Measurements from ENCODE around the gene PCYT2. TPM values are rescaled to one million over a fixed set of nuclear protein-coding genes. Genes with fewer than 3 reads are reported as not detected.

The PCYT2 gene
- total RNA-seq, 1 experiment from 2014 or later = 51.5 TPM

DNA sequence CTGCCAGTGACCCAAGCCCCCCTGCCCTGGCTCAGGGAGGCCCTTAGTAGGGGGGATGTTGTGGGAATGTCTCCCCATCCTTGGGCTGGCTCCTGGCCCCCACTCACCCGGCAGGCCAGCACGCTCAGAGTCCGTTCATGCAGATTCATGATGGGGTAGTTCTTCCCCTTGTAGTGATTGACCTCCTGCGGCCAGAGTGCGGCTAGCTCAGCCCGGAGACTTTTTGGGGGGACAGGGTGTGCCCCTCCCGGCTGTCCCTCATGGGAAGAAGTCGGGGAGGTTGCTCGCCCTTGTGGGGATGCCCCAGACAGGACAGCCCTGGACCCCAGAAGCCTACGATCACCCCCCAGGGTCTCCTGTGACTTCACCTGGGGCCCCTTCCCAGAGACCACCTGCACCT, 5.2 kb downstream of the PCYT2 start:
- ATAC-seq = no peak
- RAD21 ChIA-PET (ENCODE audit: low non-redundant PET in 1 of 2, low total read pairs in 2 of 2, uncharacterized antibody in 2 of 2, unreplicated experiment in 2 of 2) = no interaction called here
- H3K27me3 ChIP-seq (ENCODE audit: insufficient read depth, low read length) = no peaks in the 10 kb centered on the region
- POLR2A ChIA-PET = no interaction called here
- no TSS peak for BruUV-seq (replicated peaks)
- H3K9me2 ChIP-seq (ENCODE audit: insufficient read depth) = no peaks in the 10 kb centered on the region
- no peak overlapping the region for H3K9ac ChIP-seq (ENCODE audit: low read length)
- peaks cover 0 to 13% of the 10 kb centered on the region in 2 experiments; a peak in 2 of 4 replicates for H3K36me3 ChIP-seq (ENCODE audit: control insufficient read depth in 1 of 2, insufficient read depth in 2 of 2, low read length in 2 of 2)
- DNase-seq (ENCODE audit: low read depth, low spot score) = no peak
- CTCF ChIA-PET = no interaction called here
- no peaks in the 10 kb centered on the region for H4K20me1 ChIP-seq (ENCODE audit: insufficient read depth)
- TF ChIP-seq SIN3A (IDR thresholded peaks at IDR 0.05; ENCODE audit: low read depth) = no peak
- intact Hi-C loops (cut with micrococcal nuclease) = no loop called here
- H2AFZ ChIP-seq (ENCODE audit: low read depth, low read length, poor library complexity, severe bottlenecking) = no peak overlapping the region
- no peaks in the 10 kb centered on the region for H3K9me3 ChIP-seq (ENCODE audit: control insufficient read depth in 1 of 2, insufficient read depth in 1 of 2, low read depth in 1 of 2, low read length in 2 of 2)
- H3K4me2 ChIP-seq (ENCODE audit: low read length) = no peak overlapping the region
- H3K27ac ChIP-seq (ENCODE audit: low read depth, low read length) = no peak overlapping the region
- peaks cover 8% of the 10 kb centered on the region; the same call in 1 of the 2 replicates for H3K79me2 ChIP-seq (ENCODE audit: insufficient read depth, low read length)
- no peak overlapping the region for H3K4me3 ChIP-seq (replicated peaks in 1 of 2; ENCODE audit: low read depth in 1 of 2, low read length in 2 of 2)
- peaks cover 7 to 28% of the 10 kb centered on the region in 2 experiments for H3K4me1 ChIP-seq (ENCODE audit: control insufficient read depth in 1 of 2, insufficient read depth in 2 of 2, low read length in 2 of 2)

DNA sequence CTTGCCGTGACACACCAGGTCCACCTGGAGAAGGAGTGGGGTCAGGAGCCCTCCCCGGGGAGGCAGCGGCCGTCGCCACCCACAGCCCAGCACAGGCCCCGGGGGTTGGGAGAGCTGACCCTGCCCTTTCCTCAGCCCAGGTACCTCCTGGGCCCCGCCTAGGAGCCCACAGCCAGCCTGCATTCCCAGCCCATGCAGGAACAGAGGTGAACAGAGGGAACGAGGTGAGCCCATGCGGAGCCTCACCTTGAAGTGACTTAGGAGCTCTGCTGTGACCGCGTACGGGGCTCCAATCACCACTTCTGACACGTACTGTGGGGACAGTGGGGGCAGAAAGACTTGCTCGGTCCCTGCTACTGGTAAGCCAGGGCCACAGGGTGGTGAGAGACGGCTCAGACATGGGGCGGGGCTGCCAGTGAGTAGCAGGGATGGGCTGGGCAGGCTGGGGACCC, 5.7 kb downstream of the PCYT2 start:
- Histone ChIP-seq H3K27ac (ENCODE audit: low read depth, low read length) (no peak overlapping the region), H4K20me1 (ENCODE audit: insufficient read depth) (no peaks in the 10 kb centered on the region), H3K4me1 (ENCODE audit: control insufficient read depth in 1 of 2, insufficient read depth in 2 of 2, low read length in 2 of 2) (peaks cover 6 to 25% of the 10 kb centered on the region in 2 experiments), H3K27me3 (ENCODE audit: insufficient read depth, low read length) (no peaks in the 10 kb centered on the region), H3K9me2 (ENCODE audit: insufficient read depth) (no peaks in the 10 kb centered on the region), H3K9ac (ENCODE audit: low read length) (no peak overlapping the region), H3K9me3 (ENCODE audit: control insufficient read depth in 1 of 2, insufficient read depth in 1 of 2, low read depth in 1 of 2, low read length in 2 of 2) (no peaks in the 10 kb centered on the region), H3K4me2 (ENCODE audit: low read length) (no peak overlapping the region), H3K36me3 (ENCODE audit: control insufficient read depth in 1 of 2, insufficient read depth in 2 of 2, low read length in 2 of 2) (peaks cover 0 to 13% of the 10 kb centered on the region in 2 experiments; a peak in 2 of 4 replicates), H3K79me2 (ENCODE audit: insufficient read depth, low read length) (peaks cover 6% of the 10 kb centered on the region; the same call in 1 of the 2 replicates), H3K4me3 (replicated peaks in 1 of 2; ENCODE audit: low read depth in 1 of 2, low read length in 2 of 2) (no peak overlapping the region), H2AFZ (ENCODE audit: low read depth, low read length, poor library complexity, severe bottlenecking) (no peak overlapping the region)
- intact Hi-C loops (cut with micrococcal nuclease) = no loop called here
- TF ChIP-seq JUND (IDR thresholded peaks at IDR 0.05) (no peak), CBX3 (IDR thresholded peaks at IDR 0.05; ENCODE audit: low read depth) (no peak), YY1 (IDR thresholded peaks at IDR 0.05; ENCODE audit: extremely low read depth, insufficient replicate concordance, low read depth, low read length) (no peak), EGR1 (IDR thresholded peaks at IDR 0.05; ENCODE audit: low read depth) (no peak), ZNF274 (IDR thresholded peaks at IDR 0.05; ENCODE audit: low read depth, low read length) (no peak), POLR2A (IDR thresholded peaks at IDR 0.05; ENCODE audit: borderline replicate concordance, extremely low read depth, insufficient read depth, insufficient read length) (no peak), SP1 (IDR thresholded peaks at IDR 0.05; ENCODE audit: low read depth) (no peak), MAX (IDR thresholded peaks at IDR 0.05) (no peak), FOSL1 (IDR thresholded peaks at IDR 0.05; ENCODE audit: low read depth) (no peak), POLR2AphosphoS5 (IDR thresholded peaks at IDR 0.05; ENCODE audit: low read depth, low read length) (no peak), ZFX (IDR thresholded peaks at IDR 0.05) (no peak), EZH2phosphoT487 (IDR thresholded peaks at IDR 0.05; ENCODE audit: borderline replicate concordance) (no peak), SIN3A (IDR thresholded peaks at IDR 0.05; ENCODE audit: low read depth) (no peak), RAD21 (IDR thresholded peaks at IDR 0.05; ENCODE audit: low read depth) (no peak)
- TF ChIP-seq, protein P1, sequence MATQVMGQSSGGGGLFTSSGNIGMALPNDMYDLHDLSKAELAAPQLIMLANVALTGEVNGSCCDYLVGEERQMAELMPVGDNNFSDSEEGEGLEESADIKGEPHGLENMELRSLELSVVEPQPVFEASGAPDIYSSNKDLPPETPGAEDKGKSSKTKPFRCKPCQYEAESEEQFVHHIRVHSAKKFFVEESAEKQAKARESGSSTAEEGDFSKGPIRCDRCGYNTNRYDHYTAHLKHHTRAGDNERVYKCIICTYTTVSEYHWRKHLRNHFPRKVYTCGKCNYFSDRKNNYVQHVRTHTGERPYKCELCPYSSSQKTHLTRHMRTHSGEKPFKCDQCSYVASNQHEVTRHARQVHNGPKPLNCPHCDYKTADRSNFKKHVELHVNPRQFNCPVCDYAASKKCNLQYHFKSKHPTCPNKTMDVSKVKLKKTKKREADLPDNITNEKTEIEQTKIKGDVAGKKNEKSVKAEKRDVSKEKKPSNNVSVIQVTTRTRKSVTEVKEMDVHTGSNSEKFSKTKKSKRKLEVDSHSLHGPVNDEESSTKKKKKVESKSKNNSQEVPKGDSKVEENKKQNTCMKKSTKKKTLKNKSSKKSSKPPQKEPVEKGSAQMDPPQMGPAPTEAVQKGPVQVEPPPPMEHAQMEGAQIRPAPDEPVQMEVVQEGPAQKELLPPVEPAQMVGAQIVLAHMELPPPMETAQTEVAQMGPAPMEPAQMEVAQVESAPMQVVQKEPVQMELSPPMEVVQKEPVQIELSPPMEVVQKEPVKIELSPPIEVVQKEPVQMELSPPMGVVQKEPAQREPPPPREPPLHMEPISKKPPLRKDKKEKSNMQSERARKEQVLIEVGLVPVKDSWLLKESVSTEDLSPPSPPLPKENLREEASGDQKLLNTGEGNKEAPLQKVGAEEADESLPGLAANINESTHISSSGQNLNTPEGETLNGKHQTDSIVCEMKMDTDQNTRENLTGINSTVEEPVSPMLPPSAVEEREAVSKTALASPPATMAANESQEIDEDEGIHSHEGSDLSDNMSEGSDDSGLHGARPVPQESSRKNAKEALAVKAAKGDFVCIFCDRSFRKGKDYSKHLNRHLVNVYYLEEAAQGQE (IDR thresholded peaks at IDR 0.05; ENCODE audit: low read depth) = no peak
- CTCF ChIA-PET = no interaction called here
- ATAC-seq = no peak
- no TSS peak for BruUV-seq (replicated peaks)
- RAD21 ChIA-PET (ENCODE audit: low non-redundant PET in 1 of 2, low total read pairs in 2 of 2, uncharacterized antibody in 2 of 2, unreplicated experiment in 2 of 2) = no interaction called here
- DNase-seq (ENCODE audit: low read depth, low spot score) = no peak
- POLR2A ChIA-PET = no interaction called here
